HG03575 (cell line): ENCODE data around the gene VTI1A.

Source experiments
- ATAC-seq: cut with Tn5 transposase; IDR thresholded peaks from one replicate; pipeline ENCODE4 v1.9.1; 2021; ENCODE audit not compliant: unreplicated experiment, insufficient number of reproducible peaks, low FRiP score; ENCODE audit errors: extremely low read depth

VTI1A gene

GRCh38 chr10:112801004-112801403, 354.0 kb downstream of the VTI1A start:
- no peak for ATAC-seq

GRCh38 chr10:112801748-112802147, 354.7 kb downstream of the VTI1A start:
- ATAC-seq, result no peak

GRCh38 chr10:112802411-112803022, 355.5 kb downstream of the VTI1A start:
- ATAC-seq, result no peak

- ATAC-seq, result no peak
Observed at GRCh38 chr10:112803961-112804401, 357.0 kb downstream of the VTI1A start.

GRCh38 chr10:112805254-112805590, 358.2 kb downstream of the VTI1A start:
- no peak for ATAC-seq

GRCh38 chr10:112805701-112806100, 358.7 kb downstream of the VTI1A start:
- no peak for ATAC-seq

- ATAC-seq, result no peak
Observed at GRCh38 chr10:112807013-112807412, 360.0 kb downstream of the VTI1A start.

- no peak for ATAC-seq
Observed at GRCh38 chr10:112809736-112810135, 362.7 kb downstream of the VTI1A start.

- no peak for ATAC-seq
Observed at GRCh38 chr10:112810711-112811151, 363.7 kb downstream of the VTI1A start.

GRCh38 chr10:112811741-112812551, 364.9 kb downstream of the VTI1A start:
- ATAC-seq, result no peak

GRCh38 chr10:112812586-112812985, 365.6 kb downstream of the VTI1A start:
- ATAC-seq, result no peak

GRCh38 chr10:112813866-112814591, 367.0 kb downstream of the VTI1A start:
- ATAC-seq, result no peak

- ATAC-seq, result no peak
Observed at GRCh38 chr10:112815269-112816032, 368.4 kb downstream of the VTI1A start.

- no peak for ATAC-seq
Observed at GRCh38 chr10:112816033-112816430, 369.0 kb downstream of the VTI1A start.

GRCh38 chr10:112816891-112817290, 369.9 kb downstream of the VTI1A start:
- no peak for ATAC-seq

- ATAC-seq, result no peak
Observed at GRCh38 chr10:112817981-112818777, 371.2 kb downstream of the VTI1A start.

GRCh38 chr10:112819231-112819630, 372.2 kb downstream of the VTI1A start:
- no peak for ATAC-seq

- ATAC-seq, result no peak
Observed at GRCh38 chr10:112820320-112820719, 373.3 kb downstream of the VTI1A start.
